HG03135 (cell line): ENCODE results near the gene PPP1R12B.
"Not testable (repeated sequence)": the region's sequence is repeated elsewhere in the genome, so short reads cannot be mapped to it uniquely, and the experiment has no call there.

Experiments used
- ATAC-seq: cut with Tn5 transposase; IDR thresholded peaks from one replicate; pipeline ENCODE4 v1.9.1; 2021; ENCODE audit warnings: mild to moderate bottlenecking, moderate library complexity; ENCODE audit not compliant: unreplicated experiment

Gene PPP1R12B

GRCh38 chr1:202596638-202597037 is 248.1 kb downstream of the PPP1R12B start:
- ATAC-seq, result no peak

- ATAC-seq, result no peak
Observed at GRCh38 chr1:202597090-202597761, 248.7 kb downstream of the PPP1R12B start.

- ATAC-seq, result no peak
Observed at GRCh38 chr1:202599669-202600431, 251.4 kb downstream of the PPP1R12B start.

- no peak for ATAC-seq
Observed at GRCh38 chr1:202600432-202601041, 252.0 kb downstream of the PPP1R12B start.

- no peak for ATAC-seq
Observed at GRCh38 chr1:202603435-202603834, 254.9 kb downstream of the PPP1R12B start.

GRCh38 chr1:202605515-202605914 is 257.0 kb downstream of the PPP1R12B start:
- no peak for ATAC-seq

GRCh38 chr1:202612036-202612435 is 263.5 kb downstream of the PPP1R12B start:
- ATAC-seq, result not testable (repeated sequence)

- no peak for ATAC-seq
Observed at GRCh38 chr1:202613571-202613970, 265.1 kb downstream of the PPP1R12B start.

- ATAC-seq, result not testable (repeated sequence)
Observed at GRCh38 chr1:202614363-202615207, 266.1 kb downstream of the PPP1R12B start.

- ATAC-seq, result not testable (repeated sequence)
Observed at GRCh38 chr1:202615208-202615500, 266.7 kb downstream of the PPP1R12B start.

GRCh38 chr1:202615501-202616354 is 267.2 kb downstream of the PPP1R12B start:
- ATAC-seq, result peak; percentile 57

- ATAC-seq, result peak; percentile 36
Observed at GRCh38 chr1:202616355-202616915, 267.9 kb downstream of the PPP1R12B start.

GRCh38 chr1:202619012-202619411 is 270.5 kb downstream of the PPP1R12B start:
- not testable (repeated sequence) for ATAC-seq

GRCh38 chr1:202619505-202619904 is 271.0 kb downstream of the PPP1R12B start:
- no peak for ATAC-seq

- ATAC-seq, result not testable (repeated sequence)
Observed at GRCh38 chr1:202620036-202620435, 271.5 kb downstream of the PPP1R12B start.

GRCh38 chr1:202621446-202621845 is 272.9 kb downstream of the PPP1R12B start:
- ATAC-seq, result no peak

GRCh38 chr1:202622388-202622787 is 273.9 kb downstream of the PPP1R12B start:
- no peak for ATAC-seq

- ATAC-seq, result no peak
Observed at GRCh38 chr1:202623075-202623474, 274.6 kb downstream of the PPP1R12B start.

GRCh38 chr1:202623476-202623875 is 275.0 kb downstream of the PPP1R12B start:
- not testable (repeated sequence) for ATAC-seq
